ENCODE results near the gene RSPH4A.

GRCh38 chr6:116586738-116587137 is 29.5 kb upstream of the RSPH4A start:
- no peak for TF ChIP-seq EZH2 (IDR thresholded peaks at IDR 0.05; ENCODE audit: insufficient read depth, poor library complexity, severe bottlenecking)
- TF ChIP-seq EZH2phosphoT487 (IDR thresholded peaks at IDR 0.05; ENCODE audit: insufficient read depth, low read depth): no peak
